ENCODE data around the gene PPP1R9A.

DNA sequence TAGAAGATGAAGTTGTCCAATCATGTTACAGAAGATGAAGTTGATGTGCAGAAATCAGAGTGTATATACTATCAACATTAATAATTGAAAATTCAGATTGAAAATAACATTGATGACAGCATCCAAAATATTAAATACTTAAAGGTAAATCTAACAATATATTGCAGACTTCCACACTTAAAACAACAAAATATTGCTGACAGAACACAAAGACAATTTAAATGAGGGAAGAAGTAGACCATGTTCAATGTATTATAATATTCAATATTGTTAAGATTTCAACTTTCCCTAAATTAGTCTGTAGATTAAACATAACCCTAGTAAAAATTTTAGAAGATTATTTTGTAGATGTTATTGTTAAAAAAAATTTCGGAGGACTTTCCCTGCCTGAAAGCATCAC is 265.0 kb downstream of the PPP1R9A start:
- TF ChIP-seq, protein P1, sequence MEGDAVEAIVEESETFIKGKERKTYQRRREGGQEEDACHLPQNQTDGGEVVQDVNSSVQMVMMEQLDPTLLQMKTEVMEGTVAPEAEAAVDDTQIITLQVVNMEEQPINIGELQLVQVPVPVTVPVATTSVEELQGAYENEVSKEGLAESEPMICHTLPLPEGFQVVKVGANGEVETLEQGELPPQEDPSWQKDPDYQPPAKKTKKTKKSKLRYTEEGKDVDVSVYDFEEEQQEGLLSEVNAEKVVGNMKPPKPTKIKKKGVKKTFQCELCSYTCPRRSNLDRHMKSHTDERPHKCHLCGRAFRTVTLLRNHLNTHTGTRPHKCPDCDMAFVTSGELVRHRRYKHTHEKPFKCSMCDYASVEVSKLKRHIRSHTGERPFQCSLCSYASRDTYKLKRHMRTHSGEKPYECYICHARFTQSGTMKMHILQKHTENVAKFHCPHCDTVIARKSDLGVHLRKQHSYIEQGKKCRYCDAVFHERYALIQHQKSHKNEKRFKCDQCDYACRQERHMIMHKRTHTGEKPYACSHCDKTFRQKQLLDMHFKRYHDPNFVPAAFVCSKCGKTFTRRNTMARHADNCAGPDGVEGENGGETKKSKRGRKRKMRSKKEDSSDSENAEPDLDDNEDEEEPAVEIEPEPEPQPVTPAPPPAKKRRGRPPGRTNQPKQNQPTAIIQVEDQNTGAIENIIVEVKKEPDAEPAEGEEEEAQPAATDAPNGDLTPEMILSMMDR (conservative IDR thresholded peaks at IDR 0.05) = no peak
- TF ChIP-seq ZFX (IDR thresholded peaks at IDR 0.05) = no peak
